ENCODE results near the gene WFDC11. TPM values are rescaled to one million over a fixed set of nuclear protein-coding genes. Genes with fewer than 3 reads are reported as not detected.

WFDC11 gene
- not detected in 5 replicates for total RNA-seq (2022; extraction: Qiagen RNA extraction)

GRCh38 chr20:45670139-45670538 lies at the start of gene WFDC11:
Gene WFDC11, minus strand, starts transcription at chr20:45670239. Its CDS starts 19,639 bp downstream, at chr20:45650600.

GRCh38 chr20:45704969-45705637 lies 35.1 kb upstream of the WFDC11 start, which contains the start of gene WFDC10B:
Gene WFDC10B, minus strand, starts transcription at chr20:45705019. Its CDS starts 19,027 bp downstream, at chr20:45685992.

GRCh38 chr20:45701873-45702272 lies 31.8 kb upstream of the WFDC11 start, which contains the start of gene WFDC13:
Gene WFDC13, plus strand, starts transcription at chr20:45702038. Its CDS starts 86 bp downstream, at chr20:45702124.

GRCh38 chr20:45631184-45631583 lies 38.9 kb downstream of the WFDC11 start, which contains the start of gene WFDC9:
Gene WFDC9, minus strand, starts transcription at chr20:45631284. Its CDS starts 21,103 bp downstream, at chr20:45610181.

GRCh38 chr20:45629496-45630100 lies 40.4 kb downstream of the WFDC11 start, which contains the start of gene WFDC10A:
Gene WFDC10A, plus strand, starts transcription at chr20:45629739. Its CDS starts 75 bp downstream, at chr20:45629814.

Other genes starting within 250 kb of the WFDC11 start
- gene WFDC2, start 200.5 kb downstream of the WFDC11 start, total RNA-seq (2022; extraction: Qiagen RNA extraction): 0.18 TPM in 1 of 5 replicates, not detected in the others
- gene SPINT3, start 154.6 kb downstream of the WFDC11 start, total RNA-seq (2022; extraction: Qiagen RNA extraction): not detected in 5 replicates
- not detected in 5 replicates for gene WFDC6, start 130.8 kb downstream of the WFDC11 start, total RNA-seq (2022; extraction: Qiagen RNA extraction)
- not detected in 5 replicates for gene EPPIN, start 122.8 kb downstream of the WFDC11 start, total RNA-seq (2022; extraction: Qiagen RNA extraction)
- gene WFDC8, start 91.0 kb downstream of the WFDC11 start, total RNA-seq (2022; extraction: Qiagen RNA extraction): not detected in 5 replicates
- gene WFDC10A, start 40.5 kb downstream of the WFDC11 start, total RNA-seq (2022; extraction: Qiagen RNA extraction): not detected in 5 replicates
- not detected in 5 replicates for gene WFDC9, start 39.0 kb downstream of the WFDC11 start, total RNA-seq (2022; extraction: Qiagen RNA extraction)
- gene WFDC13, start 31.8 kb upstream of the WFDC11 start, total RNA-seq (2022; extraction: Qiagen RNA extraction): not detected in 5 replicates
- gene WFDC10B, start 34.8 kb upstream of the WFDC11 start, total RNA-seq (2022; extraction: Qiagen RNA extraction): not detected in 5 replicates
- gene SPINT4, start 52.1 kb upstream of the WFDC11 start, total RNA-seq (2022; extraction: Qiagen RNA extraction): not detected in 5 replicates
- gene WFDC3, start 121.6 kb upstream of the WFDC11 start, total RNA-seq (2022; extraction: Qiagen RNA extraction): 0.29 to 0.48 TPM in 2 of 5 replicates, not detected in the others
- gene DNTTIP1, start 121.7 kb upstream of the WFDC11 start, total RNA-seq (2022; extraction: Qiagen RNA extraction): 31.5 to 36.3 TPM (median 35.0 TPM) in 5 replicates
- gene UBE2C, start 142.4 kb upstream of the WFDC11 start, total RNA-seq (2022; extraction: Qiagen RNA extraction): 220 to 247 TPM (median 230 TPM) in 5 replicates
- gene TNNC2, start 157.1 kb upstream of the WFDC11 start, total RNA-seq (2022; extraction: Qiagen RNA extraction): 0.12 to 0.29 TPM in 2 of 5 replicates, not detected in the others
- gene SNX21, start 163.6 kb upstream of the WFDC11 start, total RNA-seq (2022; extraction: Qiagen RNA extraction): 7.7 to 11.6 TPM (median 9.4 TPM) in 5 replicates
- gene ACOT8, start 187.2 kb upstream of the WFDC11 start, total RNA-seq (2022; extraction: Qiagen RNA extraction): 16.6 to 18.0 TPM (median 16.9 TPM) in 5 replicates
- 1.4 to 1.9 TPM (median 1.6 TPM) in 5 replicates for gene ZSWIM3, start 187.4 kb upstream of the WFDC11 start, total RNA-seq (2022; extraction: Qiagen RNA extraction)
- 5.1 to 7.0 TPM (median 6.9 TPM) in 5 replicates for gene ZSWIM1, start 211.0 kb upstream of the WFDC11 start, total RNA-seq (2022; extraction: Qiagen RNA extraction)
- gene SPATA25, start 217.4 kb upstream of the WFDC11 start, total RNA-seq (2022; extraction: Qiagen RNA extraction): 0.34 to 0.57 TPM (median 0.49 TPM) in 4 of 5 replicates, not detected in the other
- gene NEURL2, start 221.0 kb upstream of the WFDC11 start, total RNA-seq (2022; extraction: Qiagen RNA extraction): 0.64 to 1.2 TPM (median 0.97 TPM) in 5 replicates
- 87.0 to 127 TPM (median 115 TPM) in 5 replicates for gene CTSA, start 221.1 kb upstream of the WFDC11 start, total RNA-seq (2022; extraction: Qiagen RNA extraction)
- 1.6 to 1.8 TPM (median 1.6 TPM) in 5 replicates for gene PLTP, start 241.9 kb upstream of the WFDC11 start, total RNA-seq (2022; extraction: Qiagen RNA extraction)

Data from A549 treated with dexamethasone at 1 μM for 4 hours (cell line).